ENCODE results near the gene LITAFD. TPM values are rescaled to one million over a fixed set of nuclear protein-coding genes. Genes with fewer than 3 reads are reported as not detected.

LITAFD gene
- total and polyA plus RNA-seq, 9 of the 15 experiments (the other 6 are each of a cell fraction or from before 2014, with no cell fraction given): not detected

DNA sequence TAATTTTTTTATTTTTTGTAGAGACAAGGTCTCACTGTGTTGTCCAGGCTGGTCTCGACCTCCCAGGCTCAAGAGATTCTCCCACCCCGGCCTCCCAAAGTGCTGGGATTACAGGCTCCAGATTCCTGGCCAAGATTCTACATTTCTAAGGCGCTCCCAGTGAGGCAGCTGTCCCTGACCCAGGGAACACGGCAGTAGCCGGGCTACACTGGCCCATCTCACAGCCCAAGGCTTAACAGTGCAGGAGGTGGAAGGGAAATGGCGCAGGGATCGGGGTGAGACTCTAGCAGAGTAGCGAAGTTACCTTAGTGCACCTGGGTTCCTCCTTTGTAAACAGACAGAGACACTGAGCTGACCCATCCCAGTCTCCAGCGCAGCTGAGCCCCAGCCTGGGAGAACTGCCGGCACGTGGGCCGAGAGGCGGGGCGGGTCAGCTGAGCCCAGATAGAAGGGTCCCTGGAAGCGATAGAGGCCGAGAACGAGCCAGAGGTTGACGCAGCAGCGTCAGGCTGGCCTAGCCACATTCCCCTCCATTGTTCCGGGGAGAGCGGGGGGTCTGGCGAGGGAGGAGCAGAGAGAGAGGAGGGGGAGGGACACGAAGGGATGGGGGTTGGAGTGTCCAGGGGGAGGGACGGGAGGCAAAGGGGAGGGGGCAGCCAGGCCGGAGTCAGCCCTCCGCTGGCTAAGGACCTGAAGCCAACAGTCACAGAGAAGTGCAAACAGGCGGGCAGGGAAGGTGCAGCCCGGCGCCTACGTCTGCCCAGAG, 15.8 kb upstream of the LITAFD start:
- H3K4me3 ChIP-seq: no peak overlapping the region
- peaks cover 69% of the 10 kb centered on the region for H3K79me2 ChIP-seq (ENCODE audit: control insufficient read depth, insufficient read depth, low read length)
- peaks cover 58 to 91% of the 10 kb centered on the region in 2 experiments for H3K4me1 ChIP-seq (replicated peaks in 1 of 2; ENCODE audit: control insufficient read depth in 2 of 2, insufficient read depth in 2 of 2, low read length in 2 of 2)
- peak overlapping the region; percentile 84; the same call in 1 of the 2 replicates for H3K4me2 ChIP-seq (ENCODE audit: insufficient read depth, low read length)
- peaks cover 17% of the 10 kb centered on the region; the same call in 1 of the 3 replicates for H3K36me3 ChIP-seq (ENCODE audit: control insufficient read depth, insufficient read depth, low read length)
- intact Hi-C loops (cut with micrococcal nuclease) (no loop called here), in situ Hi-C loops (cut with MboI) (no loop called here)
- no peaks in the 10 kb centered on the region for H3K27me3 ChIP-seq (ENCODE audit: control insufficient read depth in 2 of 2, insufficient read depth in 2 of 2, low read length in 2 of 2)
- no peaks in the 10 kb centered on the region for H3K9me3 ChIP-seq (replicated peaks; ENCODE audit: control insufficient read depth, insufficient read depth, low read depth, low read length)
- peaks cover 50% of the 10 kb centered on the region for H4K20me1 ChIP-seq (replicated peaks; ENCODE audit: control insufficient read depth, insufficient read depth, low read length)
- no TSS peak for BruUV-seq (replicated peaks)
- ChIA-PET CTCF (ENCODE audit: low intra/inter-chr PET ratio) (no interaction called here), POLR2A (interaction anchor here (0.6 kb wide), 1 partner anchor 14 kb away, joined by 3 read pairs; no protein-coding TSS in a partner anchor)
- FAIRE-seq (no peak), ATAC-seq (no peak), DNase-seq (ENCODE audit: extremely low read depth in 1 of 4, low spot score in 3 of 4) (peak in 2 of 4 experiments; percentile 35 to 73)
- no peak overlapping the region for H3K27ac ChIP-seq (ENCODE audit: extremely low read depth, low read depth, low read length)
- H2AFZ ChIP-seq (ENCODE audit: low read depth, low read length): no peak overlapping the region
- H3K9me1 ChIP-seq (ENCODE audit: control insufficient read depth, insufficient read depth, low read length): peaks cover 16% of the 10 kb centered on the region
- 35% methylated on average over 23 of the region's 30 CpGs for WGBS (ENCODE audit: insufficient coverage, low coverage, missing lambda C conversion rate)
- H3K9ac ChIP-seq (ENCODE audit: insufficient read depth in 1 of 2, low read depth in 2 of 2, low read length in 2 of 2): peak overlapping the region in 1 of 2 experiments; percentile 89; a peak in 2 of 4 replicates
- TF ChIP-seq HIVEP1 (CRISPR knock-in tag; IDR thresholded peaks at IDR 0.05): no peak
- TF ChIP-seq, protein P1, sequence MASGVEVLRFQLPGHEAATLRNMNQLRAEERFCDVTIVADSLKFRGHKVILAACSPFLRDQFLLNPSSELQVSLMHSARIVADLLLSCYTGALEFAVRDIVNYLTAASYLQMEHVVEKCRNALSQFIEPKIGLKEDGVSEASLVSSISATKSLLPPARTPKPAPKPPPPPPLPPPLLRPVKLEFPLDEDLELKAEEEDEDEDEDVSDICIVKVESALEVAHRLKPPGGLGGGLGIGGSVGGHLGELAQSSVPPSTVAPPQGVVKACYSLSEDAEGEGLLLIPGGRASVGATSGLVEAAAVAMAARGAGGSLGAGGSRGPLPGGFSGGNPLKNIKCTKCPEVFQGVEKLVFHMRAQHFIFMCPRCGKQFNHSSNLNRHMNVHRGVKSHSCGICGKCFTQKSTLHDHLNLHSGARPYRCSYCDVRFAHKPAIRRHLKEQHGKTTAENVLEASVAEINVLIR (CRISPR knock-in tag; IDR thresholded peaks at IDR 0.05): no peak
- TF ChIP-seq ZNF408 (CRISPR knock-in tag; IDR thresholded peaks at IDR 0.05; ENCODE audit: low read depth): no peak
- TF ChIP-seq, protein P2, sequence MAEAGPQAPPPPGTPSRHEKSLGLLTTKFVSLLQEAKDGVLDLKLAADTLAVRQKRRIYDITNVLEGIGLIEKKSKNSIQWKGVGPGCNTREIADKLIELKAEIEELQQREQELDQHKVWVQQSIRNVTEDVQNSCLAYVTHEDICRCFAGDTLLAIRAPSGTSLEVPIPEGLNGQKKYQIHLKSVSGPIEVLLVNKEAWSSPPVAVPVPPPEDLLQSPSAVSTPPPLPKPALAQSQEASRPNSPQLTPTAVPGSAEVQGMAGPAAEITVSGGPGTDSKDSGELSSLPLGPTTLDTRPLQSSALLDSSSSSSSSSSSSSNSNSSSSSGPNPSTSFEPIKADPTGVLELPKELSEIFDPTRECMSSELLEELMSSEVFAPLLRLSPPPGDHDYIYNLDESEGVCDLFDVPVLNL (CRISPR knock-in tag; IDR thresholded peaks at IDR 0.05; ENCODE audit: low read depth): no peak
- TF ChIP-seq, protein P3, sequence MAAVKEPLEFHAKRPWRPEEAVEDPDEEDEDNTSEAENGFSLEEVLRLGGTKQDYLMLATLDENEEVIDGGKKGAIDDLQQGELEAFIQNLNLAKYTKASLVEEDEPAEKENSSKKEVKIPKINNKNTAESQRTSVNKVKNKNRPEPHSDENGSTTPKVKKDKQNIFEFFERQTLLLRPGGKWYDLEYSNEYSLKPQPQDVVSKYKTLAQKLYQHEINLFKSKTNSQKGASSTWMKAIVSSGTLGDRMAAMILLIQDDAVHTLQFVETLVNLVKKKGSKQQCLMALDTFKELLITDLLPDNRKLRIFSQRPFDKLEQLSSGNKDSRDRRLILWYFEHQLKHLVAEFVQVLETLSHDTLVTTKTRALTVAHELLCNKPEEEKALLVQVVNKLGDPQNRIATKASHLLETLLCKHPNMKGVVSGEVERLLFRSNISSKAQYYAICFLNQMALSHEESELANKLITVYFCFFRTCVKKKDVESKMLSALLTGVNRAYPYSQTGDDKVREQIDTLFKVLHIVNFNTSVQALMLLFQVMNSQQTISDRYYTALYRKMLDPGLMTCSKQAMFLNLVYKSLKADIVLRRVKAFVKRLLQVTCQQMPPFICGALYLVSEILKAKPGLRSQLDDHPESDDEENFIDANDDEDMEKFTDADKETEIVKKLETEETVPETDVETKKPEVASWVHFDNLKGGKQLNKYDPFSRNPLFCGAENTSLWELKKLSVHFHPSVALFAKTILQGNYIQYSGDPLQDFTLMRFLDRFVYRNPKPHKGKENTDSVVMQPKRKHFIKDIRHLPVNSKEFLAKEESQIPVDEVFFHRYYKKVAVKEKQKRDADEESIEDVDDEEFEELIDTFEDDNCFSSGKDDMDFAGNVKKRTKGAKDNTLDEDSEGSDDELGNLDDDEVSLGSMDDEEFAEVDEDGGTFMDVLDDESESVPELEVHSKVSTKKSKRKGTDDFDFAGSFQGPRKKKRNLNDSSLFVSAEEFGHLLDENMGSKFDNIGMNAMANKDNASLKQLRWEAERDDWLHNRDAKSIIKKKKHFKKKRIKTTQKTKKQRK (IDR thresholded peaks at IDR 0.05; ENCODE audit: borderline replicate concordance, low read depth, low read length): no peak
- TF ChIP-seq SRSF7 (optimal IDR thresholded peaks at IDR 0.05; ENCODE audit: low read depth, low read length): no peak
- TF ChIP-seq ZKSCAN3 (CRISPR knock-in tag; IDR thresholded peaks at IDR 0.05): no peak
- TF ChIP-seq, protein P4, sequence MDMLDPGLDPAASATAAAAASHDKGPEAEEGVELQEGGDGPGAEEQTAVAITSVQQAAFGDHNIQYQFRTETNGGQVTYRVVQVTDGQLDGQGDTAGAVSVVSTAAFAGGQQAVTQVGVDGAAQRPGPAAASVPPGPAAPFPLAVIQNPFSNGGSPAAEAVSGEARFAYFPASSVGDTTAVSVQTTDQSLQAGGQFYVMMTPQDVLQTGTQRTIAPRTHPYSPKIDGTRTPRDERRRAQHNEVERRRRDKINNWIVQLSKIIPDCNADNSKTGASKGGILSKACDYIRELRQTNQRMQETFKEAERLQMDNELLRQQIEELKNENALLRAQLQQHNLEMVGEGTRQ (CRISPR knock-in tag; IDR thresholded peaks at IDR 0.05): peak; percentile 77
- TF ChIP-seq NFYB (IDR thresholded peaks at IDR 0.05; ENCODE audit: extremely low read depth, insufficient read length): no peak
- TF ChIP-seq, protein P5, sequence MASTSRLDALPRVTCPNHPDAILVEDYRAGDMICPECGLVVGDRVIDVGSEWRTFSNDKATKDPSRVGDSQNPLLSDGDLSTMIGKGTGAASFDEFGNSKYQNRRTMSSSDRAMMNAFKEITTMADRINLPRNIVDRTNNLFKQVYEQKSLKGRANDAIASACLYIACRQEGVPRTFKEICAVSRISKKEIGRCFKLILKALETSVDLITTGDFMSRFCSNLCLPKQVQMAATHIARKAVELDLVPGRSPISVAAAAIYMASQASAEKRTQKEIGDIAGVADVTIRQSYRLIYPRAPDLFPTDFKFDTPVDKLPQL (IDR thresholded peaks at IDR 0.05; ENCODE audit: extremely low read depth, insufficient read length): no peak
- TF ChIP-seq CXXC5 (CRISPR knock-in tag; IDR thresholded peaks at IDR 0.05): peak; percentile 26; the same call in 1 of the 2 replicates
- TF ChIP-seq FOXA3 (CRISPR knock-in tag; conservative IDR thresholded peaks at IDR 0.05 in 1 of 2, IDR thresholded peaks at IDR 0.05 in 1 of 2): no peak
